GM19324 (cell line): ENCODE measurements around the gene ZDHHC14.

Source experiments
- ATAC-seq: cut with Tn5 transposase; IDR thresholded peaks from one replicate; pipeline ENCODE4 v1.9.1; 2021; ENCODE audit warnings: mild to moderate bottlenecking, moderate library complexity; ENCODE audit not compliant: unreplicated experiment, low FRiP score

Gene ZDHHC14

GRCh38 chr6:157651731-157652490 is 270.9 kb downstream of the ZDHHC14 start:
- no peak for ATAC-seq

- ATAC-seq, result no peak
These were observed 271.8 kb downstream of the ZDHHC14 start for GRCh38 chr6:157652601-157653363.

DNA sequence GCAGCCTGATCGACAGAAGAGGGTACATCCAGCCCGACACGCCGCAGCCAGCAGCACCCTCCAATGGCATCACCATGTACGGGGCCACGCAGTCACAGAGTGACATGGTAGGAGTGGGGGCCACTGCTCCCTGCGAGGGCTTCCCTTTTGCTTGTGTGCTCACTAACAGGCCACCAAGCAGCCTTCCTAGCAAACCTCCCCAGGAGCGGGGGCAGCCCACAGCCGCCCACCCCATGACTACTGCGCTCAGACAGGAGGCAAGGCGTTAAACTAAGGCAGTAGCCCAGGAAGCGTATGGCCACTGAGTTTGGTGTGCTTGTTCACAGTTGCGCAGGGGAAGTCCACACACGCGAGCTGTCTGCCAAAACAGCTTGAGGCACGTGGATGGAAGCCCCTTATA is 272.5 kb downstream of the ZDHHC14 start:
- ATAC-seq, result no peak

DNA sequence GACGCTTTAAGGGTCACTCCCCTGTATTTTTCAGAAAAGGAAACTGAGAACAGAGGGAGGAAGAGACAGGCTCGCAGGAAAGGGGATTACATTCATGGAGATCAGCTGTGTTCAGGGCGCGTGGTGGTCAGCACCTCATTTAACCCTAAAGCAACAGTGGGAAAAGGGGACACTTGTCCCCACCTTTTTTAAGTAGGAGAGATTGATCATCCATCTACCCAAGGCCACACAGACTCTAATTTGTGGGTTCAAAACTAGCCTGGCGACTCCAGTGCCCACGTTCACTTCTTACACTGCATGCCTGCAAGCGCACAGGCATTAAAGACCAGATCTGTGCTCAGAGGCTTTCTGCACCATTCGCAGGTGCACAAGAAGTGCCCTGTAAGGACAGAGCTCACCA is 274.1 kb downstream of the ZDHHC14 start:
- no peak for ATAC-seq

DNA sequence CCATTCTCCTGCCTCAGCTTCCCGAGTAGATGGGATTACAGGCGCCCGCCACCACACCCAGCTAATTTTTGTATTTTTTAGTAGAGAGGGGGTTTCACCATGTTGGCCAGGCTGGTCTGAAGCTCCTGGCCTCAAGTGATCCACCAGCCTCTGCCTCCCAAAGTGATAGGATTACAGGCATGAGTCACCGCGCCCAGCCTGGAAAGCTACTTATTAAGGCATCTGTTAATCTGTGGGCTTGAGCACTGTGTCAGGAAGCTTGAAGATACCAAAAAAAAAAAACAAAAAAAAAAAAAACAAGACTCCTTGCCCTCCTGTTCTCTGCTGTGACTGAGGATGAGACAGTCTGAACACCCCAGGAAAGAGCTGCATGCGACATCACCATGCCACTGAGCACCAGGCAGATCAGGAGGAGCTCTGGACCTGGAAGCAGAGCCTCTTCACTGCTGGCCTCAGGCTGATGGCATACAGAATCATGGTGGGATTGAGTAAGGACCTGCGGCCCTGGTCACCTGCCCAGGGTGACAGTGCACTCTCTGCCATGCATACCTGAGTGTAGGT is 275.5 kb downstream of the ZDHHC14 start:
- ATAC-seq, result no peak

DNA sequence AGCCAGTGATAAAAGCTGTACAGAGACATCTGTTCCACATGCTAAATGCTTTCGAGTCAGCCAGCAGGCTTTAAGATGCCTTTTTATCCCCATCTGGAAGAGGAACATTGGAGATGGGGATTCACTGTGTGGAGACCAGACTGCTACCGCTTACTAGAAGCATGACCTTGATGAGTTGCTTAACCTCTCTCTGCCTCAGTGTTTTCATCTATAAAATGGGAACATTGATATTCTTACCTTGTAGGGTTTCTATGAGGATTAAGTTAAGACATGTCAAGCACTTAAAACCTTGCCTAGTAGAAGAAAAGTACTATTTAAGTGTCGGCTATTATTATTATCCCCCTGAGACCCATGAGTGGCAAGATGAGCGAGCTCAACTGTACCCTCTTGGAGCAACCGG is 276.8 kb downstream of the ZDHHC14 start:
- no peak for ATAC-seq

DNA sequence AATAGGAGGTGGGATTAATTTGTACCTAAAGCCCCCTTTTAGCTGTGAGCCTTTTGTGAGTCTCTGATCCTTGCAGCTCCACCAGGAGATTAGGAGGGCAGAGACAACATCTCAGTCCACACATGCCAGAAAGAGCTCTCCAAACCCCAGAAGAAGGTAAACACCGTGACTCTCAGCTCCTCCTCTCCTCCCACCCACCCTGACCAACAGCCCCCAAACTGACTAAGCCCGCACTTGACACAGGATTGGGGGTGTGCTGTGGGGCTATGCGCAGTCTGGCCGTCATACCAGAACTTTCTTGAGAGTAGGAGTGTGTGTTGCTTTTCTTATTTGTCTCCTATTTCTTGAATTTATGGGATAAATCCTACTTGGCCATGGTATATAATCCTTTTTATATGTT is 277.3 kb downstream of the ZDHHC14 start:
- no peak for ATAC-seq

DNA sequence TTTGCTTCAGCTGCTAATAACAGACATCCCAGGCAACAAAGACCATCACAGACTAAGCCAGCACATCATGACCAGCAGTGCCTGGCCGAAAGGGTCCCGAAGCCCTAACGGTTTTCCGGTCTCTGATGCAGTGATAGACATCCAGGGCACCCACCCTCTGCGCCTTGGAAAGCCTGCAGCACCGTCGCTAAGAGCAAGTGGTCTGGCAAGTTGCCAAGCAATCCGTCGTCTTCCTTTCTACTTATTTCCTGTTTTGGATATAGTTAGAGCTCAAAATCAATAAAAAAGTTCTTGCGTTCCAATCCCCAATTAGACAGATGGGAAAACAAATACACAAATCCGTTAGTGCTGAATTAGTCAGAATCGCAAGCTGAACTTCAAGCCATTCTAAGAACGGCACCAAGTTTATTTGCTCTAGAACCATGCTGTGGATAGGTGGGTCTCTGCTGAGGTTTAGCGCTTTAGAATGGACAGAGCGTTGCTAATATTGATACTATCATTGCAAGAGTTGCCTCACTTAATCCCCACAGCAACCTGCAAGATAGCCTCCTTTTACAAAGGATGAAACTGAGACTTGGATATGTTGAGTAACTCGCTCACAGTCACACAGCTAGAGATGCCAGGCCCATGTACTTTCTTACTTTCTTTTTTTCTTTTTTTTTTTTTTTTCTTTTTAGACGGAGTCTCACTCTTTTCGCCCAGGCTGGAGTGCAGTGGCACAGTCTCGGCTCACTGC is 278.7 kb downstream of the ZDHHC14 start:
- no peak for ATAC-seq

GRCh38 chr6:157660414-157660813 is 279.4 kb downstream of the ZDHHC14 start:
- ATAC-seq, result no peak

DNA sequence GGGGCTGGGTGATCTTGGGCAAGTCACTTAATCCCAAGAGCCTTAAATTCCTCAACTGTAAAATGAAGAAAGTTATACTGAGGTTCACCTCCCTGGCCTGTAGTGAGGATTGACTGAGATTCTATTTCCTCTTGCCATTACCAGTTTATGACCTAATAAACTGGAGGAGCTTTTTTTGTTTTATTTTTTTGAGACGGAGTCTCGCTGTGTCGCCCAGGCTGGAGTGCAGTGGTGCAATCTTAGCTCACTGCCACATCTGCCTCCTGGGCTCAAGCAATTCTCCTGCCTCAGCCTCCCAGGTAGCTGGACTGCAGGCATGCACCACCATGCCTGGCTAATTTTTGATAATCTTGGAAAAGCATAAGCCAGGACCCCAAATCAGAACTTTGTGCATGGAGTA is 280.7 kb downstream of the ZDHHC14 start:
- no peak for ATAC-seq

DNA sequence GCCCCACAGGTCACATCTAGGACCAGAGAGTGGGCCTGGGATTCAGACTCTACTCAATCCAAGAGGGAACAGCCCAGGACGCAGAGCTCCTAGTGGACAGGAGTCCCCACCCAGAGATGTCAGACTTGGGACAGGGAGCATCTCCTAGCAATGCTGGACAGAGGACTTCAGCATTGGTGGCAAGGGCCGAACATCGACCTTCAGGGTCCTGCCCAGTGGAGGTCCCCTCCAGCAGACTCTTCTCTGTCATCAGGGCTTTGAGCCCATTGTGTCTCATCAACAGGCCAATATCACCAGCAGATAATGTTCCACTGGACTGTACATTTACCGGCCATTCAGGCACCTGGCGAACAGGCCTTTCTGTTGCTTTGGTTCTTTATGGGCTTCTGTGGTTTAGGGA is 282.3 kb downstream of the ZDHHC14 start:
- ATAC-seq, result no peak

DNA sequence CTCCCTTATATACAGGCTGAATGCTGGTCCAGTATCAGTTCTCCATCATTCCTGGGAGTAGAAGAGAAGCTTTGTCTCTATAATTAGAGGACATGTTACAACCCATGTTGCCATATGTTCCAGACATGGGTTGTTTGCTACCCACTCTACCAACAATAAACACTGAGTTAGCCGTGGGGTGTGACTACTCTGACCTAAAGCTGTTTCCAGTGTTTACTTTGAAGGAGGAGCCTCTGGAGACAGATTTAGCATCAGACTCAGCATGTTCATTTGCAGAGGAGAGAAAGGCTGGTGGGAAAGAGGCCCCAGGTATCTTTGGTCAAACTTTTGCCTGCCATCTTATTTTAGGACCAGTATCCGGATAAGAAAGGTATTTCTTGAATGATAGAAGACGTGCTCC is 284.2 kb downstream of the ZDHHC14 start:
- no peak for ATAC-seq

- ATAC-seq, result no peak
These were observed 285.7 kb downstream of the ZDHHC14 start for GRCh38 chr6:157666729-157667128.

DNA sequence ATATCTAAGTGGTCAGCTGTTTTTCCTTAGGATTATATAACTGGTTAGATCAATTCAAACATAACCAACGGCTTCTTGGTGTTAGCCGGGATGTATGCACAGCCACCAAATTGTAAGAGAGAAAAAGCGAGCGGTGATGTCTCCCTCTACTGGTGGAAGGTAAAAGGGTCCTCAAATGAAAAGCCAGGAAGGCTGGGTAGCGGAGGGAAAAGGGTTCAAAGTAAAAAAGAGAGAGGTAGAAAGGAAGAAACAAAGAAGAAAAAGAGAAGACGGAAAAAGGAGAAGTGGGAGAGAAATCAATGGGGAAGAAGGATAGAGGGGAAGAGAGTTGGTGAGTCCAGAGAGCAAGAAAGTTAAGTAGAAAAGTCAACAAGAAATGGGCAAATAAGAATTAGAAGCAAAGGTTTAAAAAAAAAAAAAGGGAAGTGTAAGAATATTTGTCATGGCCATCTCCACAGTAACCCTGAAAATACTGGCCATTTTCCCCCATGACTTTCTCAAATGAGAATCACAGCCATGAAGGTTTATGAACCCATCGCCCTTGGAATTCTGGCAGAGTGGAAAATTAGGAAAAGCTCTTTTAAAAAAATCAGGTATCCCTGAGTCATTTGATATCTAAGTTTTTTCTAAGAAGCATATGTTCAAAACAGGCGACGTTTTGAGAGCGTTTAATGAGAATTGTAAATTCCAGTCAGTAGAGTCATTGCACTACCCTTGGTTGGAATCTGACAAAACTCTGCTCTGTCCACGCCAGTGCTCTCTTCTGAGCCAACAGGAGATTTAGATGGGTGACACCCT is 286.4 kb downstream of the ZDHHC14 start:
- no peak for ATAC-seq

DNA sequence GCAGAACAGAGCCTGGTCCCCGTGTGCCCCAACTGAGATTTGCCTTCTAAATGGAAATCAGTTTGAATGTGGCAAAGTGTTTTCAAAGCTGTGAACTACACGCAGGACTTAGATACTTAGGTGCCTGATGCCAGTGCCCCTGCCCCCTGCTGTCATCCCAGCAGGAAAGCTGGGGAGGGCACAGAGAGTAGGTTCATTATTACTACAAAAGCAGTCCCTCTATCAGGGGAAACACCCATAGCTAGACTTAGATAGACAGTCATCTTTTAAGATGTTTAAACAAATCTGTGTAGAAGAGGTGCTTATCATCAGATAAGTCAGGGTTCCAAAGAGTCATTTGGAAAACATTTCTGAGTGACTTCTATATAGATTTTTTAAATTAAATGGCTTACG is 287.0 kb downstream of the ZDHHC14 start:
- no peak for ATAC-seq

- ATAC-seq, result no peak
These were observed 287.7 kb downstream of the ZDHHC14 start for GRCh38 chr6:157668713-157669112.

DNA sequence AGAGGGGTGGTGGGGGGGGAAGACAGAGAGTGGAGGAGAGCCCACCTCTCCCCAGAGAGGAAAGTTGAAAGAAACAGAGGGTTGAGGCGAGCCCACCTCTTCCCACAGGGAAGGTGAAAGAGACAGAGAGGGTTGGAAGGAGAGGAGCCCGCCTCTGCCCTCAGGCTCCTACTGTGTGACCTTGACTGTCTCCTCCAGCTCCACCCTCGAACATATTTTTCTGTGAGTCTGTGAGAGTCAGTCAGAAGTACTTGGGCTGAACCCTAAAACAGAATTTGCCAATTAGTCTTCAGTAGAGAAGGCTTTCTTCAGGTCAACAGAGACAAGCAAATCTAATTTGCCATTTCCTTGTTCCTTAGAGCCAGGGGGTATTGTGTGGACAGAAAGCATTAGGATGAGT is 288.3 kb downstream of the ZDHHC14 start:
- no peak for ATAC-seq

GRCh38 chr6:157669747-157670216 is 288.8 kb downstream of the ZDHHC14 start:
- ATAC-seq, result no peak

DNA sequence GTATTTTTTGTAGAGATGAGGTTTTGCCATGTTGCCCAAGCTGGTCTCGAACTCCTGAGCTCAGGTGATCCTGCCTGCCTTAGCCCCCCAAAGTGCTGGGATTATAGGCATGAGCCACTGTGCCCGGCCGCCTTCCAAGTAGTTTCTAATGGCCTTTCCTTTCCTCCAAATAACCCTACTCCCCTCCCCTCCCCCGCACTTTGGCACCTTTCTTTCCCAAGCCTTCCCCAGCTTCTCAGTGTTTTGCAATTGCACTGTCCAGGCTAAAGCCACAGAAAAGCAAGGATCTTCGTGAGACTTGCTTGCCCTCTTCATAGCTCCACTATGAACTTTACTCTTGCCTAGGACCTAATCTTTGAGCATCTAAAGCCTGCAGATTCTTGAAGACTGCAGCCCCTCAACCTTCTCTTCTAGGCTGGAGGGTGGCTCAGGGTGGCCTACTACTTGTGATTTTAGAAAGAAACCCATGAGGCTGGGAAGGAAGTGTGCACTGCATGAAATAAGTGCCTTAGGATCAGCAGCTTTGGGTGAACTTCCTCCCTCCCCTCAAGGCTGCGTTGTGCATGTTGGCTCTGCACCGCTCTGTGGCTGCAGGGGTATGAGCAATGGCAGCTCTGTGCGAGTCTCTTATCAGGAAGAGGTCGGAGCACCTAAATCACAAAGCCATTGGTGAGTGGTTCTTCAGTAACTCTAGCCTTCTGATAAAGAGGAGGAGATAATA is 289.6 kb downstream of the ZDHHC14 start:
- no peak for ATAC-seq
